ENCODE data around the gene ANO4.

ANO4 gene

GRCh38 chr12:100808777-100809176 lies 14.2 kb downstream of the ANO4 start:
- no peak for DNase-seq (ENCODE audit: low read depth)

GRCh38 chr12:100820314-100820713 lies 25.7 kb downstream of the ANO4 start:
- no peak for DNase-seq (ENCODE audit: low read depth)

GRCh38 chr12:100823963-100824362 lies 29.4 kb downstream of the ANO4 start:
- no peak for DNase-seq (ENCODE audit: low read depth)

- DNase-seq (ENCODE audit: low read depth), result no peak
These were observed 29.9 kb downstream of the ANO4 start for GRCh38 chr12:100824476-100824875.

GRCh38 chr12:100826323-100826722 lies 31.7 kb downstream of the ANO4 start:
- no peak for DNase-seq (ENCODE audit: low read depth)

GRCh38 chr12:100827901-100828520 lies 33.4 kb downstream of the ANO4 start:
- DNase-seq (ENCODE audit: low read depth), result no peak

GRCh38 chr12:100830003-100830795 lies 35.6 kb downstream of the ANO4 start:
- no peak for DNase-seq (ENCODE audit: low read depth)

GRCh38 chr12:100833282-100833681 lies 38.7 kb downstream of the ANO4 start:
- DNase-seq (ENCODE audit: low read depth), result no peak

- no peak for DNase-seq (ENCODE audit: low read depth)
These were observed 46.2 kb downstream of the ANO4 start for GRCh38 chr12:100840748-100841147.

- DNase-seq (ENCODE audit: low read depth), result no peak
These were observed 47.6 kb downstream of the ANO4 start for GRCh38 chr12:100842156-100842555.

GRCh38 chr12:100843061-100843460 lies 48.5 kb downstream of the ANO4 start:
- DNase-seq (ENCODE audit: low read depth), result no peak

GRCh38 chr12:100845095-100845494 lies 50.5 kb downstream of the ANO4 start:
- DNase-seq (ENCODE audit: low read depth), result no peak

GRCh38 chr12:100851637-100852036 lies 57.1 kb downstream of the ANO4 start:
- no peak for DNase-seq (ENCODE audit: low read depth)

- no peak for DNase-seq (ENCODE audit: low read depth)
These were observed 62.8 kb downstream of the ANO4 start for GRCh38 chr12:100857418-100857817.

- DNase-seq (ENCODE audit: low read depth), result no peak
These were observed 63.4 kb downstream of the ANO4 start for GRCh38 chr12:100857971-100858370.

- DNase-seq (ENCODE audit: low read depth), result no peak
These were observed 64.1 kb downstream of the ANO4 start for GRCh38 chr12:100858656-100859055.

GRCh38 chr12:100859063-100859627 lies 64.6 kb downstream of the ANO4 start:
- DNase-seq (ENCODE audit: low read depth), result no peak

- no peak for DNase-seq (ENCODE audit: low read depth)
These were observed 66.0 kb downstream of the ANO4 start for GRCh38 chr12:100860611-100861010.

- no peak for DNase-seq (ENCODE audit: low read depth)
These were observed 68.1 kb downstream of the ANO4 start for GRCh38 chr12:100862676-100863075.

- DNase-seq (ENCODE audit: low read depth), result no peak
These were observed 69.8 kb downstream of the ANO4 start for GRCh38 chr12:100864366-100864765.

- DNase-seq (ENCODE audit: low read depth), result no peak
These were observed 73.2 kb downstream of the ANO4 start for GRCh38 chr12:100867639-100868393.

- DNase-seq (ENCODE audit: low read depth), result no peak
These were observed 73.9 kb downstream of the ANO4 start for GRCh38 chr12:100868487-100868886.
